ENCODE results near the gene MPP2.

The MPP2 gene

DNA sequence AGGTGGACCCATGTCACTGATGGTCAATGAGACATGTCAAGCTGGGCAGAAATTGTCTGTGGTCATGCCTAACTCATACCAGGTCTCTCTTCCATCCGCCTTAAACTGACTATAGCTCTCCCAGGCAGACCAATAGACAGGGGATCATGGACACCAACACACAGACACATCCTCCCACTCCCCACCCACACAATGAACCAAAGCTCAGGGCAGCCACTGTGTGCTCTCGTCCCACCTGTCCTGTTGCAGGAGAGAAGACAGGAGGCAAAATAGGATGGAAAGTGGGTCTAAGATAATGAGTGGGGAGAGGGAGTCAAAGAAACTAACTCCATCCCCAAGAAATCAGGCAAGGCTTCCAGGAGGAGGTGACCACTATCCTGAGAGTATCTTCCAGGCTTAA is 43.2 kb upstream of the MPP2 start:
- H3K4me3 ChIP-seq (ENCODE audit: low read depth, low read length) = no peak overlapping the region
- no peak for DNase-seq (ENCODE audit: low read depth)
- TF ChIP-seq, protein P1, sequence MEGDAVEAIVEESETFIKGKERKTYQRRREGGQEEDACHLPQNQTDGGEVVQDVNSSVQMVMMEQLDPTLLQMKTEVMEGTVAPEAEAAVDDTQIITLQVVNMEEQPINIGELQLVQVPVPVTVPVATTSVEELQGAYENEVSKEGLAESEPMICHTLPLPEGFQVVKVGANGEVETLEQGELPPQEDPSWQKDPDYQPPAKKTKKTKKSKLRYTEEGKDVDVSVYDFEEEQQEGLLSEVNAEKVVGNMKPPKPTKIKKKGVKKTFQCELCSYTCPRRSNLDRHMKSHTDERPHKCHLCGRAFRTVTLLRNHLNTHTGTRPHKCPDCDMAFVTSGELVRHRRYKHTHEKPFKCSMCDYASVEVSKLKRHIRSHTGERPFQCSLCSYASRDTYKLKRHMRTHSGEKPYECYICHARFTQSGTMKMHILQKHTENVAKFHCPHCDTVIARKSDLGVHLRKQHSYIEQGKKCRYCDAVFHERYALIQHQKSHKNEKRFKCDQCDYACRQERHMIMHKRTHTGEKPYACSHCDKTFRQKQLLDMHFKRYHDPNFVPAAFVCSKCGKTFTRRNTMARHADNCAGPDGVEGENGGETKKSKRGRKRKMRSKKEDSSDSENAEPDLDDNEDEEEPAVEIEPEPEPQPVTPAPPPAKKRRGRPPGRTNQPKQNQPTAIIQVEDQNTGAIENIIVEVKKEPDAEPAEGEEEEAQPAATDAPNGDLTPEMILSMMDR (IDR thresholded peaks at IDR 0.05; ENCODE audit: insufficient read depth, low read depth, low read length, missing control alignments) = no peak

DNA sequence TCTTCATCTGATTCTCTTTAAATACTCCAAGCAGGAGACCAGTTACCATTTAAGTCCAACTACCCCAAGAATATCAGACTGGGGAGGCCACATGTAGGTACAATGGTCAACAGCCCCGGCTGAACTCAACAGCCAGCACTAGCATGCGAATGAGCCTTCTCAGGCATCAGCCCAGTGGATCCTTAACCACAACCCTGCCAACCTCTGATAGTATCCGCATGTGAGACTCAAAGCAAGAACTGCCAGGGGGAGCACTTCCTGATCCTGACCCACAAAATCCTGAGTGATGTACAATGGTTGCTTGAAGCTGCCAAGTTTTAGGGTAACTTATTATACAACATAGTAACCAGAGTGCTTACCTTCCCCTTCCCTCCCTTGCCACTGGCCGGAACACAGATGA is 42.4 kb upstream of the MPP2 start:
- no peak overlapping the region for H3K4me3 ChIP-seq (ENCODE audit: low read depth, low read length)
- no peak for DNase-seq (ENCODE audit: low read depth)
- TF ChIP-seq, protein P1 (IDR thresholded peaks at IDR 0.05; ENCODE audit: insufficient read depth, low read depth, low read length, missing control alignments) = no peak

DNA sequence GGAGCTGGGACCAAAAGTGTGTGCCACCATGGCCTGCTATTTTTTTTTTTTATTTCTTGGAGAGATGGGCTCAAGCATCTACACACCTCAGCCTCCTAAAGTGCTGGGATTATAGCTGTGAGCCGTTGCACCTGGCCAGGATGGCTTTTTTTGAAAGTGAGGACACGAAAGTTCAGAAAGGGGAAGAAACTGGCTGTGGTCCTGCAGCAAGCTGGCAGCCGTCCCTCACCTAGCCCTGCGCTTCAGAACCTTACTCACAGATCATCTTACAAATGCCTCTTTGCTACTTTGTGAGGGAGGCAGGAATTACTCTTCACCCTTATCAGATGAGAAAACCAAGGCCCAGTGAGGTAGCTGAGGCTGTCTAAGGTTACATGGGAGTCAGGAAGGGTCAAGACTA is 39.4 kb upstream of the MPP2 start:
- no peak for DNase-seq (ENCODE audit: low read depth)
- TF ChIP-seq, protein P1 (IDR thresholded peaks at IDR 0.05; ENCODE audit: insufficient read depth, low read depth, low read length, missing control alignments) = no peak
- H3K4me3 ChIP-seq (ENCODE audit: low read depth, low read length) = no peak overlapping the region

DNA sequence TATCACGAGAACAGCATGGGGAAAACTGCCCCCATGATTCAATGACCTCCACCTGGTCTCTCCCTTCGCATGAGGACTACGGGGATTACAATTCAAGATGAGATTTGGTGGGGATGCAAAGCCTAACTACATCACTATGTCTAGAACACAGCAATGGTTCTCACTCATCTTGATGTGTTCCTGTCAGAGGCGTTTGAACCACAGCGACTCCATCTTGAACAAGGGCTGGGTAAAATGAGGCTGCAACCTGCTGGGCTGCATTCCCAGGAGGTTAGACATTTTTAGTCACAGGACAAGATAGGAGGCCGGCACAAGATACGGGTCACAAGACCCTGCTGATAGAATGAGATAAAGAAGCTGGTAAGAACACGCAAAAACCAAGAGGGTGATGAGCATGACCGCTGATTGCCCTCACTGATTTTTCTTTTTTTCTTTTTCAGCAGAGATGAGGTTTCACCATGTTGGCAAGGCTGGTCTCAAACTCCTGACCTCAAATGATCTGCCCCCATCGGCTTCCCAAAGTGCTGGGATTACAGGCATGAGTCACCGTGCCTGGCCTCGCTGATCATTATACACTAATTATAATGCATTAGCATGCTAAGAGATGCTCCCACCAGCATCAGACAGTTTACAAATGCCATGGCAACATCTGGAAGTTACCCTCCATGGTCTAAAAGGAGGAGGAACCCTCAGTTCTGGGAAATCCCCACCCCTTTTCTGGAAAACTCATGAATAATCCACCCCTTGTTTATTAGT is 37.9 kb upstream of the MPP2 start:
- H3K4me3 ChIP-seq (ENCODE audit: low read depth, low read length) = no peak overlapping the region
- no peak for DNase-seq (ENCODE audit: low read depth)
- TF ChIP-seq, protein P1 (IDR thresholded peaks at IDR 0.05; ENCODE audit: insufficient read depth, low read depth, low read length, missing control alignments) = no peak

DNA sequence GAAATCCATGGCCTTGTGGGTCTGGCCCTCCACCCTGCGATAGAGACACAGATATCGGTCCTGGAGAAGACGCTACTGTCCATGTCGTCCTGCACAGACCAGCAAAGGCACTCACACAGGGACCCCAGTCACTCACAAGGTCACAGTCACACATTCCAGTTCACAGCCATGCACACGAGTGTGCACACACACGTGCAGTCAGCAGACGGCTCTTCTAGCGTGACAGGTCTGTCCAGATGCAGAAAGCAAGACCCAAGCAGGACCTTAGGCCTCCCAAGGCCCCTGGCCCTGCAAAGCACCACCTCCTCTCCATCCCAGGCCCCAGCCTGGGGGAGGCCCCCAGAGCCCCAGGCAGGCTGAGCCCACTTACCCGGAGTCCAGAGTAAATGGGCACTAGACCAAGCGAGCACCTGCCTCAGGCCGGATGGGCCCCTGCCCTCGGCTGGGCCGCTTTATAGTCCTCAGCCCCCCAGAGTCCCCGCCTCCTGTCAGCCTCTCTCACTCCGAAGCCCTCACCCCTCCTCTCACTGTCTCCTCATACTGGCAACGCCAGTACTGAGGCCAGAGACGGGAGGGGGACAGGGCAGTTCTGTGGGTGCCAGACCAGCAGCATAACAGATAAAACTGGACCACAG is 34.8 kb upstream of the MPP2 start, which contains the start of gene PPY:
PPY (minus strand) TSS at position 426 of the 635 bp plus-strand sequence. CDS start 822 bp downstream, outside the sequence.
- no peak within 1 kb of the TSS for H3K4me3 ChIP-seq (ENCODE audit: low read depth, low read length)
- DNase-seq (ENCODE audit: low read depth) = no peak
- TF ChIP-seq, protein P1 (IDR thresholded peaks at IDR 0.05; ENCODE audit: insufficient read depth, low read depth, low read length, missing control alignments) = no peak

DNA sequence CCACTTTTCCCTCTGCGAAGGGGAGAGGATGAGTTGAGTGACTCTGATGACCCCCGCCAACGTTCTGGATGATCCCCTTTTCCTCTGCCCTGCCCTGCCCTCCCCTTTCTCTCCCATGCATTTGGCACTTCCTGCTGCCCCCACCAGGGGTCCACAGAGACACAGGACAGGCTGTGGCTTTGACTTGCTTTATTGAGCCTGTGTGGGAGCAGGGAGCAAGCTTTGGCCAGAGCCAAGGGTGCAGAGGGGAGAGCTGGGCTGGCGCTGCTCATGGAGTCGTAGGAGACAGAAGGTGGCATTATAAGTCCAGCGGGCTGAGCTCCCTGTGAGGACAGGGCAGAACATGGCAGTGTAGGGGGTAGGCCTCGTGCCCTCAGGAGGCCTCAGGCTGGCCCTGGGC is 33.3 kb upstream of the MPP2 start:
- H3K4me3 ChIP-seq (ENCODE audit: low read depth, low read length) = no peak overlapping the region
- no peak for DNase-seq (ENCODE audit: low read depth)
- TF ChIP-seq, protein P1 (IDR thresholded peaks at IDR 0.05; ENCODE audit: insufficient read depth, low read depth, low read length, missing control alignments) = peak; percentile 44
